Endothelial cell of umbilical vein (primary cell): Measurements from ENCODE around the gene TRMT2B. TPM values are rescaled to one million over a fixed set of nuclear protein-coding genes. Genes with fewer than 3 reads are reported as not detected.

Experiments used
- BruUV-seq: library from RNA; stranded (reverse); fragments of 400-500 nt; replicated peaks from 2 replicates; lab custom pipeline; 2021; lab: Mats Ljungman, UMichigan
- CTCF ChIA-PET: fragments of 300-600, 350-600 bp; sonication (Branson Sonifier 250); formaldehyde crosslinking; loops from one replicate; lab custom pipeline; 2021; ENCODE audit warnings: antibody characterized with exemption, inconsistent platforms; lab: Charles Lee
- POLR2A ChIA-PET: fragments of 300-600, 350-600 bp; sonication (Branson Sonifier 250); formaldehyde crosslinking; loops from one replicate; lab custom pipeline; 2021; ENCODE audit warnings: antibody characterized with exemption, inconsistent platforms; lab: Charles Lee
- DNase-seq: peaks from one replicate; pipeline ENCODE4 v3.0.0-alpha.2; 2011; ENCODE audit warnings: low read depth, low spot score
- FAIRE-seq: peaks from 2 replicates; lab custom pipeline; 2011; peaks lifted over from hg19 to GRCh38; lab: Jason Lieb, UNC
- H2AFZ ChIP-seq: 2 replicates; pipeline ENCODE4 v1.6.0; 2012; ENCODE audit warnings: low read depth, low read length, control low read depth, inconsistent platforms
- H3K27ac ChIP-seq: 2 replicates; pipeline ENCODE4 v1.5.1; 2011; ENCODE audit warnings: low read depth, mild to moderate bottlenecking, control low read depth, low read length, moderate library complexity; ENCODE audit not compliant: insufficient read depth
- H3K27me3 ChIP-seq, 2 experiments: 2 replicates each; pipeline versions ENCODE4 v1.6.0 to v1.6.1; 2011; ENCODE audit warnings: low read length in 2 of 2, mixed read lengths in 1 of 2; ENCODE audit not compliant: control insufficient read depth in 2 of 2, insufficient read depth in 2 of 2
- H3K36me3 ChIP-seq, 2 experiments: 2 replicates in 1 of 2; 3 replicates in 1 of 2; pipeline ENCODE4 v1.5.1; 2011; ENCODE audit warnings: low read length in 2 of 2, mild to moderate bottlenecking in 1 of 2, moderate library complexity in 1 of 2; ENCODE audit not compliant: control insufficient read depth in 2 of 2, insufficient read depth in 2 of 2; ENCODE audit errors: extremely low read depth in 1 of 2
- H3K4me1 ChIP-seq: 3 replicates; pipeline ENCODE4 v1.5.1; 2011; ENCODE audit warnings: mild to moderate bottlenecking, low read length; ENCODE audit not compliant: control insufficient read depth, insufficient read depth; ENCODE audit errors: extremely low read depth
- H3K4me2 ChIP-seq: 2 replicates; pipeline ENCODE4 v1.6.1; 2011; ENCODE audit warnings: low read length, control low read depth, mixed read lengths; ENCODE audit not compliant: insufficient read depth
- H3K4me3 ChIP-seq, 3 experiments: fragments of 200-600 bp in 1 of 3; sonication (generic), shearing (Covaris generic) in 1 of 3; replicated peaks in 1 of 3; 2 replicates each; pipeline ENCODE4 v1.5.1; 2011 to 2016; ENCODE audit warnings: control low read depth in 3 of 3, low read length in 3 of 3, mild to moderate bottlenecking in 2 of 3, inconsistent platforms in 1 of 3, low read depth in 1 of 3, moderate library complexity in 1 of 3; ENCODE audit not compliant: insufficient read depth in 1 of 3
- H3K79me2 ChIP-seq: 2 replicates; pipeline ENCODE4 v1.6.0; 2012; ENCODE audit warnings: low read length, inconsistent platforms; ENCODE audit not compliant: control insufficient read depth, insufficient read depth
- H3K9ac ChIP-seq: replicated peaks from 2 replicates; pipeline ENCODE3; 2011; ENCODE audit warnings: low read length, control low read depth; ENCODE audit not compliant: insufficient read depth; ENCODE audit errors: extremely low read depth
- H3K9me1 ChIP-seq: replicated peaks from 3 replicates; pipeline ENCODE4 v1.6.0; 2011; ENCODE audit warnings: mild to moderate bottlenecking, low read length; ENCODE audit not compliant: control insufficient read depth, insufficient read depth; ENCODE audit errors: extremely low read depth
- H3K9me3 ChIP-seq: replicated peaks from 2 replicates; pipeline ENCODE4 v1.5.1; 2012; ENCODE audit warnings: low read length, inconsistent platforms; ENCODE audit not compliant: control insufficient read depth, insufficient read depth
- H4K20me1 ChIP-seq: replicated peaks from 2 replicates; pipeline ENCODE3; 2011; ENCODE audit warnings: mild to moderate bottlenecking, low read length; ENCODE audit not compliant: control insufficient read depth, insufficient read depth; ENCODE audit errors: extremely low read depth
- EZH2 ChIP-seq: IDR thresholded peaks from 2 replicates; pipeline ENCODE4 v1.6.1; 2012; ENCODE audit warnings: borderline replicate concordance, low read depth, mild to moderate bottlenecking, moderate library complexity, low read length, inconsistent platforms; ENCODE audit not compliant: severe bottlenecking
- FOS ChIP-seq: IDR thresholded peaks from 2 replicates; pipeline ENCODE4 v1.6.1; 2011; ENCODE audit warnings: mild to moderate bottlenecking, low read length, moderate library complexity, borderline replicate concordance; ENCODE audit not compliant: insufficient read depth
- GATA2 ChIP-seq: IDR thresholded peaks from 2 replicates; pipeline ENCODE4 v1.7.0; 2011; ENCODE audit warnings: low read depth, mild to moderate bottlenecking, moderate library complexity, mixed read lengths, low read length; ENCODE audit not compliant: insufficient read length, insufficient read depth
- JUN ChIP-seq: IDR thresholded peaks from 2 replicates; pipeline ENCODE4 v1.6.1; 2011; ENCODE audit warnings: borderline replicate concordance, low read depth; ENCODE audit not compliant: insufficient read length, insufficient read depth
- MAX ChIP-seq: IDR thresholded peaks from 2 replicates; pipeline ENCODE4 v1.6.1; 2011; ENCODE audit not compliant: insufficient read depth, insufficient read length
- POLR2A ChIP-seq: IDR thresholded peaks from 2 replicates; pipeline ENCODE4 v1.6.1; 2012; ENCODE audit warnings: low read depth, mild to moderate bottlenecking, control low read depth, low read length
- dilution Hi-C: fragments of 300-500 bp; cut with MboI; formaldehyde crosslinking; loops from one replicate; pipeline ENCODE4 v1.15.0; 2019; ENCODE audit warnings: low sequenced_read_pairs; ENCODE audit not compliant: extremely low pct_ligation_motif_present
- intact Hi-C: fragments of 100-400 bp; cut with micrococcal nuclease; formaldehyde crosslinking; loops from one replicate; pipeline ENCODE4 v1.10.0; 2022
- polyA plus RNA-seq, 4 experiments: library from polyadenylated mRNA; depleted of rRNA in 3 of 4; stranded (reverse) in 3 of 4; unstranded in 1 of 4; fragments of >200 nt; gene quantifications; 2 replicates each; pipeline versions ENCODE4 v1.2.1 to v1.2.3, GENCODE V29; 2011 to 2012; ENCODE audit warnings: missing spikeins in 1 of 4
- total RNA-seq: library from RNA; stranded (reverse); gene quantifications from 2 replicates; pipeline ENCODE4 v1.2.3, GENCODE V29; 2021

The TRMT2B gene
- total and polyA plus RNA-seq, 2 donors (not counting 3 experiments of a cell fraction or from before 2014, with no cell fraction given): 18.3 to 21.3 TPM

- Histone ChIP-seq H3K4me2 (peak overlapping the region; percentile 22), H3K79me2 (no peaks in the 10 kb centered on the region), H3K4me3 (no peak overlapping the region), H3K36me3 (peaks cover 0 to 3% of the 10 kb centered on the region in 2 experiments), H3K27me3 (no peaks in the 10 kb centered on the region), H4K20me1 (no peaks in the 10 kb centered on the region), H3K4me1 (peaks cover 20% of the 10 kb centered on the region), H3K9me3 (no peaks in the 10 kb centered on the region), H2AFZ (no peak overlapping the region), H3K9me1 (no peaks in the 10 kb centered on the region), H3K9ac (no peak overlapping the region), H3K27ac (peak overlapping the region; percentile 4)
- FAIRE-seq (peak; percentile 99), DNase-seq (peak; percentile 41)
- ChIA-PET CTCF (no interaction called here), POLR2A (no interaction called here)
- intact Hi-C loops: loop anchor here (2.0 kb wide), 1 partner anchor 22 kb away; no protein-coding TSS in a partner anchor
- BruUV-seq: no TSS peak
- dilution Hi-C loops: no loop called here
- no peak for TF ChIP-seq EZH2
- TF ChIP-seq MAX: no peak
- peak; percentile 72 for TF ChIP-seq JUN
- TF ChIP-seq POLR2A: no peak
- no peak for TF ChIP-seq GATA2
- peak; percentile 49 for TF ChIP-seq FOS
These were observed 57.3 kb downstream of the TRMT2B start for GRCh38 chrX:100994352-100995281.
